ENCODE measurements around the gene ZNF8. TPM values are rescaled to one million over a fixed set of nuclear protein-coding genes. Genes with fewer than 3 reads are reported as not detected.

The ZNF8 gene
- total RNA-seq, 2 donors from 2014 or later = 6.1 to 9.3 TPM

GRCh38 chr19:58304255-58304654, 25.5 kb downstream of the ZNF8 start:
- H3K4me3 ChIP-seq = no peak overlapping the region
- H3K4me1 ChIP-seq (replicated peaks) = no peaks in the 10 kb centered on the region
- intact Hi-C loops (cut with DNase I) = no loop called here
- TF ChIP-seq POLR2A (IDR thresholded peaks at IDR 0.05) (no peak), CTCF (IDR thresholded peaks at IDR 0.05) (no peak), POLR2AphosphoS5 (IDR thresholded peaks at IDR 0.05) (no peak)
- H3K9me3 ChIP-seq = no peaks in the 10 kb centered on the region
- H3K27me3 ChIP-seq (replicated peaks; ENCODE audit: insufficient read depth) = no peaks in the 10 kb centered on the region
- WGBS = 79% methylated on average over 7 of the region's 7 CpGs
- no peaks in the 10 kb centered on the region for H3K36me3 ChIP-seq
- no peak for DNase-seq (ENCODE audit: low spot score)
- peak overlapping the region in 1 of 2 donors; percentile 83 for H3K27ac ChIP-seq

- Histone ChIP-seq H3K36me3 (no peaks in the 10 kb centered on the region), H3K27ac (peak overlapping the region; percentile 82 to 83), H3K9me3 (no peaks in the 10 kb centered on the region), H3K4me1 (replicated peaks) (no peaks in the 10 kb centered on the region), H3K27me3 (replicated peaks; ENCODE audit: insufficient read depth) (no peaks in the 10 kb centered on the region), H3K4me3 (peak overlapping the region; percentile 78 to 90)
- no peak for DNase-seq (ENCODE audit: low spot score)
- TF ChIP-seq POLR2AphosphoS5 (IDR thresholded peaks at IDR 0.05) (no peak), POLR2A (IDR thresholded peaks at IDR 0.05) (no peak), CTCF (IDR thresholded peaks at IDR 0.05) (no peak)
- WGBS = 10% methylated on average over 7 of the region's 7 CpGs
- intact Hi-C loops (cut with DNase I) = no loop called here
Observed at GRCh38 chr19:58304748-58305064, 26.0 kb downstream of the ZNF8 start.

- peak within 1 kb of the TSS; percentile 78 to 90 for H3K4me3 ChIP-seq
- intact Hi-C loops (cut with DNase I) = no loop called here
- under 1% methylated on average over 55 of the region's 55 CpGs for WGBS
- no peaks in the 10 kb centered on the region for H3K9me3 ChIP-seq
- peak within 1 kb of the TSS; percentile 82 to 83 for H3K27ac ChIP-seq
- no peaks in the 10 kb centered on the region for H3K27me3 ChIP-seq (replicated peaks; ENCODE audit: insufficient read depth)
- peak; percentile 100 for TF ChIP-seq POLR2AphosphoS5 (IDR thresholded peaks at IDR 0.05)
- peak in 2 of 4 experiments; percentile 64 to 73 for TF ChIP-seq CTCF (IDR thresholded peaks at IDR 0.05)
- peak; percentile 67 for TF ChIP-seq POLR2A (IDR thresholded peaks at IDR 0.05)
- DNase-seq (ENCODE audit: low spot score) = peak; percentile 96
- H3K4me1 ChIP-seq (replicated peaks) = no peaks in the 10 kb centered on the region
- no peaks in the 10 kb centered on the region for H3K36me3 ChIP-seq
Observed at GRCh38 chr19:58305065-58305931, 26.5 kb downstream of the ZNF8 start, which contains the start of gene ERVK3-1. Gene ERVK3-1 (plus strand): TSS chr19:58305377. CDS start chr19:58312169, 6,792 bp downstream.

- no peaks in the 10 kb centered on the region for H3K4me1 ChIP-seq (replicated peaks)
- intact Hi-C loops (cut with DNase I) = no loop called here
- no peaks in the 10 kb centered on the region for H3K27me3 ChIP-seq (replicated peaks; ENCODE audit: insufficient read depth)
- no peaks in the 10 kb centered on the region for H3K9me3 ChIP-seq
- DNase-seq (ENCODE audit: low spot score) = no peak
- no peaks in the 10 kb centered on the region for H3K36me3 ChIP-seq
- peak overlapping the region; percentile 82 to 83 for H3K27ac ChIP-seq
- WGBS = 48% methylated on average over 12 of the region's 12 CpGs
- peak overlapping the region; percentile 78 to 90 for H3K4me3 ChIP-seq
- TF ChIP-seq POLR2AphosphoS5 (IDR thresholded peaks at IDR 0.05) (no peak), CTCF (IDR thresholded peaks at IDR 0.05) (no peak), POLR2A (IDR thresholded peaks at IDR 0.05) (no peak)
Observed at GRCh38 chr19:58305932-58306323, 27.2 kb downstream of the ZNF8 start.

DNA sequence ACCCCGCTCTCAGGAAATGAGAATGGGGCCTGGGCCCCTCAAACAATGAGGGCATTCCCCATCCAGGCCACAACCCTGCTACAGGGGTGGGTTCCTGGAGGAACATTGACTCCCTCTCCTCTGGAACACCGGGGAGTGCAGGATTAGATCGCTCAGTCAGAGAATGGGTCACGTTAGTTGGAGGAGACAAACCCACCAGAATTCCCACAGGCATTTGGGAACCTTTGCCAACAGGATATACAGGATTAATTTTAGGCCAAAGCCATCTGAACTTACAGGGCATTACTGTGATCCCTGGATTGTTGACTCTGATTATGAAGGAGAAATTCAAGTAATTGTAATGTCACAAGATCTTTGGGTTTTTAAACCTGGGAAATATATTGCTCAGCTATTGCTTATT, 29.0 kb downstream of the ZNF8 start:
- no peak for TF ChIP-seq CTCF (IDR thresholded peaks at IDR 0.05)
- TF ChIP-seq POLR2AphosphoS5 (IDR thresholded peaks at IDR 0.05) = no peak
- TF ChIP-seq POLR2A (IDR thresholded peaks at IDR 0.05) = no peak
- H3K36me3 ChIP-seq = peaks cover 0 to 5% of the 10 kb centered on the region in 2 donors
- no peaks in the 10 kb centered on the region for H3K4me1 ChIP-seq (replicated peaks)
- WGBS = 86% methylated on average over 4 of the region's 4 CpGs
- no peaks in the 10 kb centered on the region for H3K9me3 ChIP-seq
- H3K27me3 ChIP-seq (replicated peaks; ENCODE audit: insufficient read depth) = no peaks in the 10 kb centered on the region
- no peak for DNase-seq (ENCODE audit: low spot score)
- intact Hi-C loops (cut with DNase I) = no loop called here
- H3K4me3 ChIP-seq = no peak overlapping the region
- H3K27ac ChIP-seq = no peak overlapping the region
